HL-60 (cell line): ENCODE measurements around the gene MAGED2.
"Not testable (repeated sequence)": the region's sequence is repeated elsewhere in the genome, so short reads cannot be mapped to it uniquely, and the experiment has no call there.

Source experiments
- DNase-seq, 2 experiments: peaks; one replicate each; pipeline ENCODE4 v3.0.0-alpha.2; 2010 to 2020; ENCODE audit warnings: low read depth in 1 of 2, low spot score in 1 of 2
- H3K27ac ChIP-seq: fragments of 250-450 bp; sonication (Bioruptor Pico); replicated peaks from 2 replicates; pipeline ENCODE4 v1.5.1; 2020; ENCODE audit warnings: mild to moderate bottlenecking, moderate library complexity
- H3K27me3 ChIP-seq: fragments of 250-450 bp; sonication (Bioruptor Pico); 2 replicates; pipeline ENCODE4 v1.5.1; 2021; ENCODE audit warnings: mild to moderate bottlenecking, moderate library complexity; ENCODE audit not compliant: insufficient read depth, poor library complexity, severe bottlenecking
- H3K4me3 ChIP-seq: replicated peaks from 2 replicates; pipeline ENCODE4 v1.5.1; 2011; ENCODE audit warnings: mild to moderate bottlenecking, control low read depth, low read length; ENCODE audit not compliant: insufficient read depth
- GABPA ChIP-seq: IDR thresholded peaks from 2 replicates; pipeline ENCODE4 v1.6.1; 2012; ENCODE audit warnings: low read depth
- POLR2AphosphoS5 ChIP-seq: IDR thresholded peaks from 2 replicates; pipeline ENCODE4 v1.6.1; 2012; ENCODE audit warnings: low read depth
- SPI1 ChIP-seq: IDR thresholded peaks from 2 replicates; pipeline ENCODE4 v1.6.1; 2012; ENCODE audit warnings: low read depth, mild to moderate bottlenecking, borderline replicate concordance
- TF ChIP-seq, protein P1 (sequence below): IDR thresholded peaks from 2 replicates; pipeline ENCODE4 v1.6.1; 2012; ENCODE audit warnings: low read depth; ENCODE audit not compliant: insufficient replicate concordance
- TF ChIP-seq, protein P2 (sequence below): IDR thresholded peaks from one replicate; pipeline ENCODE4 v1.5.1; 2011; ENCODE audit warnings: low read length, control low read depth, inconsistent platforms; ENCODE audit not compliant: insufficient read depth

The MAGED2 gene

DNA sequence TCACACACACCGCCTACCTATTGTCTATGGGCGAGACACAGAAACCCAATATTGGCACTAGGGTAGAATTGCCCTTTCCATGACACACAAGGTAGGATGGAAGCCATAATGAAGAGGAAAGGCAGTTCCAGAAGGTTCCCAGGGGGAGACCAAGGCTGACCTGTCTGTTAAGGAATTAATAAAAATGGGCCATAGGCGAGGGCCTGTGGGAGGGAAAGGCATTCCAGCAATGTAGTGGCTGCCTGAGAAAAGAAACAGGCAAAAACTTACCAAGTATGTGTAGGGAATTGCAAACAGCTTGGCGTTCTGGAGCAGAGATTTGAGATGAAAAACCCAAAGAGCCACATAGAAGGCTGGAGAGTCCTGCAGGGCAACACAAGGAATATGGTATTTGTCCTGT is 19.1 kb downstream of the MAGED2 start:
- TF ChIP-seq POLR2AphosphoS5 (no peak), SPI1 (no peak), GABPA (no peak)
- TF ChIP-seq, protein P1, sequence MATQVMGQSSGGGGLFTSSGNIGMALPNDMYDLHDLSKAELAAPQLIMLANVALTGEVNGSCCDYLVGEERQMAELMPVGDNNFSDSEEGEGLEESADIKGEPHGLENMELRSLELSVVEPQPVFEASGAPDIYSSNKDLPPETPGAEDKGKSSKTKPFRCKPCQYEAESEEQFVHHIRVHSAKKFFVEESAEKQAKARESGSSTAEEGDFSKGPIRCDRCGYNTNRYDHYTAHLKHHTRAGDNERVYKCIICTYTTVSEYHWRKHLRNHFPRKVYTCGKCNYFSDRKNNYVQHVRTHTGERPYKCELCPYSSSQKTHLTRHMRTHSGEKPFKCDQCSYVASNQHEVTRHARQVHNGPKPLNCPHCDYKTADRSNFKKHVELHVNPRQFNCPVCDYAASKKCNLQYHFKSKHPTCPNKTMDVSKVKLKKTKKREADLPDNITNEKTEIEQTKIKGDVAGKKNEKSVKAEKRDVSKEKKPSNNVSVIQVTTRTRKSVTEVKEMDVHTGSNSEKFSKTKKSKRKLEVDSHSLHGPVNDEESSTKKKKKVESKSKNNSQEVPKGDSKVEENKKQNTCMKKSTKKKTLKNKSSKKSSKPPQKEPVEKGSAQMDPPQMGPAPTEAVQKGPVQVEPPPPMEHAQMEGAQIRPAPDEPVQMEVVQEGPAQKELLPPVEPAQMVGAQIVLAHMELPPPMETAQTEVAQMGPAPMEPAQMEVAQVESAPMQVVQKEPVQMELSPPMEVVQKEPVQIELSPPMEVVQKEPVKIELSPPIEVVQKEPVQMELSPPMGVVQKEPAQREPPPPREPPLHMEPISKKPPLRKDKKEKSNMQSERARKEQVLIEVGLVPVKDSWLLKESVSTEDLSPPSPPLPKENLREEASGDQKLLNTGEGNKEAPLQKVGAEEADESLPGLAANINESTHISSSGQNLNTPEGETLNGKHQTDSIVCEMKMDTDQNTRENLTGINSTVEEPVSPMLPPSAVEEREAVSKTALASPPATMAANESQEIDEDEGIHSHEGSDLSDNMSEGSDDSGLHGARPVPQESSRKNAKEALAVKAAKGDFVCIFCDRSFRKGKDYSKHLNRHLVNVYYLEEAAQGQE: no peak
- TF ChIP-seq, protein P2, sequence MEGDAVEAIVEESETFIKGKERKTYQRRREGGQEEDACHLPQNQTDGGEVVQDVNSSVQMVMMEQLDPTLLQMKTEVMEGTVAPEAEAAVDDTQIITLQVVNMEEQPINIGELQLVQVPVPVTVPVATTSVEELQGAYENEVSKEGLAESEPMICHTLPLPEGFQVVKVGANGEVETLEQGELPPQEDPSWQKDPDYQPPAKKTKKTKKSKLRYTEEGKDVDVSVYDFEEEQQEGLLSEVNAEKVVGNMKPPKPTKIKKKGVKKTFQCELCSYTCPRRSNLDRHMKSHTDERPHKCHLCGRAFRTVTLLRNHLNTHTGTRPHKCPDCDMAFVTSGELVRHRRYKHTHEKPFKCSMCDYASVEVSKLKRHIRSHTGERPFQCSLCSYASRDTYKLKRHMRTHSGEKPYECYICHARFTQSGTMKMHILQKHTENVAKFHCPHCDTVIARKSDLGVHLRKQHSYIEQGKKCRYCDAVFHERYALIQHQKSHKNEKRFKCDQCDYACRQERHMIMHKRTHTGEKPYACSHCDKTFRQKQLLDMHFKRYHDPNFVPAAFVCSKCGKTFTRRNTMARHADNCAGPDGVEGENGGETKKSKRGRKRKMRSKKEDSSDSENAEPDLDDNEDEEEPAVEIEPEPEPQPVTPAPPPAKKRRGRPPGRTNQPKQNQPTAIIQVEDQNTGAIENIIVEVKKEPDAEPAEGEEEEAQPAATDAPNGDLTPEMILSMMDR: no peak
- no peak for DNase-seq
- no peak overlapping the region for H3K4me3 ChIP-seq
- no peaks in the 10 kb centered on the region for H3K27me3 ChIP-seq
- no peak overlapping the region for H3K27ac ChIP-seq

DNA sequence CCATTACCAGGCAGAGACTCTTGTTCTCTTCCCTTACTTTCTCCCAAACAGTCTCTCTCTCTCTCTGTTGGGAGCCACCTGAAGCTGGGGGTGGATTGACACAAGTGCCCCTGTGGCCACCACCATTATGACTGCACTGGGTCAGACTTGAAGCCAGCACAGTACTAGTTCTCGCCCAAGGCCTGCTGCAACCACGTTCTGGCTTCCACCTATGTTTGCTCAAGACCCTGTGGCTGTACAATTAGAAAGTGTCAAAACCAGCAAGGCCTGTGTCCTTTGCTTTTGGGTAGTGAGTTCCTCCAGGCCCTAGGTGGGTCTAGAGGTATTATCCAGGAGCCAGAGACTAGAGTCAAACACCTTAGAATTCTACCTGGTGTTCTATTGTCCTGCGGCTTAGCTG is 31.0 kb downstream of the MAGED2 start:
- Histone ChIP-seq H3K27me3 (no peaks in the 10 kb centered on the region), H3K27ac (no peak overlapping the region), H3K4me3 (no peak overlapping the region)
- DNase-seq: no peak
- TF ChIP-seq, protein P2: no peak
- no peak for TF ChIP-seq GABPA

DNA sequence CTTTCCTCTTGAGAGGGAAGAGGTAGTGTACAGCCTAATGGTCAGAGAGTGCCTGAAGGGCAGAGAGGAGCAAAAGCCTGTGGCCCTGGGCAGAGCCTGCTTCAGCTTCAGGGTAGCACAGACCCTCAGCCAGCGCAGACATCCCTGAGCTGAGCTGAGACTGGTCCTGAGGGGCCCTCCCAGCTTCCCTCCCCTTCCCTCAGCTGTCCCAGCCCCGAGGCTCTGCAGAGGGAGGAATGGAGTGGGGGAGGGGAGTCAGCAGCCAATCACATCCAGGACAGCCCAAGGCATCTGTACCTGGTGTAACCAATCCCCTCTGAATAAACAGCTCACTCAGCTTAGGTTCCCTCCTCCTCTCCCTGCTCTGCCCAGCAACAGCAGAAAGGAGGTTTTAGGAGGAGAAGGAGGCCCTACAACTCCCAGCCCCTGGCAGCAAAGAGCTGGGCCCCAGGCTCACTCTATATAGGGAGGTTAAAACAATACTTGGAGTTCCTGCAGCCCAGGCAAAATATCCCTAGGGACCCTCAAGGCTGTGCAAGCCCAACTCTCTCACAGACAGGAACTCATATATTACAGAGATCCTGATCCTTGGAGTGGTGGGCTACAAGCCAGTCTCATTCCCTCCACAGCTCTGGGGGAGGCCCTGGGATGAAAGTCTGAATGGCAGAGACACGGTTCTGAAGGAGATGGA is 33.8 kb downstream of the MAGED2 start:
- not testable (repeated sequence) for H3K27ac ChIP-seq, H3K4me3 ChIP-seq, DNase-seq, H3K27me3 ChIP-seq

DNA sequence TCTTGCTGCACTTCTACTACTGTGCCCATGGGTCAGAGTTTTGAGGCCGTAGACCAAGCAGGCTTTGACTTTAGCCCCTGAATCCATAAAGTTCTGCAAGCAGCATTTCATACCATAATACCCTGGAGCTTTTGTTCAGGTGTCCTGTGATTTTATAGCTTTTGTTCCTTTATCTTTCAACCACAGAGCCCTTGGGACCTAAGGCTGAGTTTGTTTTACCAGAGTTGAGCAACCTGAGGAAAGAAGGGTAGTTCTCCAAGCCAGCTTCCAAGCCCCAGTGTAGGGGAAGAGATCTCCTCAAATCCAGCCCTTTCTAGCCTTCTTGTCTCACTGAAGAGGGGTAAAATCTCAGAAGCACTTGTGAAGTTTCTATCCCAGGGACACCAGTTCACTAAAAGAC is 35.1 kb downstream of the MAGED2 start:
- no peak for TF ChIP-seq GABPA
- TF ChIP-seq, protein P2: no peak
- TF ChIP-seq, protein P1: no peak
- no peak for TF ChIP-seq SPI1
- no peak for TF ChIP-seq POLR2AphosphoS5
- no peak for DNase-seq
- H3K27ac ChIP-seq: no peak overlapping the region
- H3K4me3 ChIP-seq: no peak overlapping the region
- no peaks in the 10 kb centered on the region for H3K27me3 ChIP-seq
